Prostate gland (tissue), 2 donors: ENCODE measurements around the gene PCDHGA1.

ENCODE experiments used
- POLR2A ChIP-seq: fragments of 450-650 bp; IDR thresholded peaks from one replicate; pipeline ENCODE4 v1.6.1; 2016; ENCODE audit warnings: antibody characterized with exemption, mild to moderate bottlenecking
- TF ChIP-seq, protein P1 (sequence below), 4 experiments: fragments of 200-600 bp in 2 of 4; fragments of 450-650 bp in 2 of 4; sonication (generic) in 2 of 4; IDR thresholded peaks; 1 replicate in 3 of 4; 2 replicates in 1 of 4; pipeline ENCODE4 v1.5.1; 2016 to 2019; ENCODE audit warnings: antibody characterized with exemption in 4 of 4, mild to moderate bottlenecking in 2 of 4, moderate library complexity in 2 of 4

DNA sequence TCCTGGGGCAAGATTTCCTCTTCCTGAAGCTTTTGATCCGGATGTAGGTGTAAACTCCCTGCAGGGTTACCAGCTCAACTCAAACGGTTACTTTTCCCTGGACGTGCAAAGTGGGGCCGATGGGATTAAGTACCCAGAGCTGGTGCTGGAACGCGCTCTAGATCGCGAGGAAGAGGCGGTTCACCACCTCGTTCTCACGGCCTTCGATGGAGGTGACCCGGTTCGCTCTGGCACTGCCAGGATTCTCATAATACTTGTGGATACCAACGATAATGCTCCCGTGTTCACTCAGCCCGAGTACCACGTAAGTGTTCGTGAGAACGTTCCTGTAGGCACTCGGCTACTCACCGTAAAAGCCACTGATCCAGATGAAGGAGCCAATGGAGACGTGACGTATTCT, 25.3 kb downstream of the PCDHGA1 start:
- TF ChIP-seq, protein P1, sequence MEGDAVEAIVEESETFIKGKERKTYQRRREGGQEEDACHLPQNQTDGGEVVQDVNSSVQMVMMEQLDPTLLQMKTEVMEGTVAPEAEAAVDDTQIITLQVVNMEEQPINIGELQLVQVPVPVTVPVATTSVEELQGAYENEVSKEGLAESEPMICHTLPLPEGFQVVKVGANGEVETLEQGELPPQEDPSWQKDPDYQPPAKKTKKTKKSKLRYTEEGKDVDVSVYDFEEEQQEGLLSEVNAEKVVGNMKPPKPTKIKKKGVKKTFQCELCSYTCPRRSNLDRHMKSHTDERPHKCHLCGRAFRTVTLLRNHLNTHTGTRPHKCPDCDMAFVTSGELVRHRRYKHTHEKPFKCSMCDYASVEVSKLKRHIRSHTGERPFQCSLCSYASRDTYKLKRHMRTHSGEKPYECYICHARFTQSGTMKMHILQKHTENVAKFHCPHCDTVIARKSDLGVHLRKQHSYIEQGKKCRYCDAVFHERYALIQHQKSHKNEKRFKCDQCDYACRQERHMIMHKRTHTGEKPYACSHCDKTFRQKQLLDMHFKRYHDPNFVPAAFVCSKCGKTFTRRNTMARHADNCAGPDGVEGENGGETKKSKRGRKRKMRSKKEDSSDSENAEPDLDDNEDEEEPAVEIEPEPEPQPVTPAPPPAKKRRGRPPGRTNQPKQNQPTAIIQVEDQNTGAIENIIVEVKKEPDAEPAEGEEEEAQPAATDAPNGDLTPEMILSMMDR (IDR thresholded peaks at IDR 0.05), result no peak
- TF ChIP-seq POLR2A, result no peak
